Mesodermal cell (in vitro differentiated cells): ENCODE results near the gene SPATA2L.

Source experiments
- H3K27ac ChIP-seq: 2 replicates; pipeline ENCODE4 v1.7.0; 2013; ENCODE audit warnings: mild to moderate bottlenecking, low read depth, low read length, moderate library complexity; ENCODE audit not compliant: severe bottlenecking
- H3K36me3 ChIP-seq: 2 replicates; pipeline ENCODE4 v1.7.1; 2013; ENCODE audit warnings: mild to moderate bottlenecking, low read length, moderate library complexity; ENCODE audit not compliant: control insufficient read depth, insufficient read depth
- H3K4me1 ChIP-seq: one replicate; pipeline ENCODE4 v1.7.1; 2013; ENCODE audit warnings: mild to moderate bottlenecking, low read length; ENCODE audit not compliant: insufficient read depth, control insufficient read depth, poor library complexity, severe bottlenecking
- H3K4me3 ChIP-seq: 2 replicates; pipeline ENCODE4 v1.7.0; 2013; ENCODE audit warnings: low read length, control low read depth, mild to moderate bottlenecking; ENCODE audit not compliant: insufficient read depth, poor library complexity, severe bottlenecking; ENCODE audit errors: extremely low read depth
- H3K9me3 ChIP-seq: 2 replicates; pipeline ENCODE4 v1.7.1; 2013; ENCODE audit warnings: mild to moderate bottlenecking, low read length, moderate library complexity; ENCODE audit not compliant: control insufficient read depth
- WGBS, 2 experiments: methylation state at CpG; one replicate each; pipeline ENCODE4 v1.1.5; 2013; ENCODE audit warnings: missing lambda C conversion rate in 2 of 2; ENCODE audit not compliant: insufficient coverage in 2 of 2; 5-methylcytosine and 5-hydroxymethylcytosine counted together

The SPATA2L gene

DNA sequence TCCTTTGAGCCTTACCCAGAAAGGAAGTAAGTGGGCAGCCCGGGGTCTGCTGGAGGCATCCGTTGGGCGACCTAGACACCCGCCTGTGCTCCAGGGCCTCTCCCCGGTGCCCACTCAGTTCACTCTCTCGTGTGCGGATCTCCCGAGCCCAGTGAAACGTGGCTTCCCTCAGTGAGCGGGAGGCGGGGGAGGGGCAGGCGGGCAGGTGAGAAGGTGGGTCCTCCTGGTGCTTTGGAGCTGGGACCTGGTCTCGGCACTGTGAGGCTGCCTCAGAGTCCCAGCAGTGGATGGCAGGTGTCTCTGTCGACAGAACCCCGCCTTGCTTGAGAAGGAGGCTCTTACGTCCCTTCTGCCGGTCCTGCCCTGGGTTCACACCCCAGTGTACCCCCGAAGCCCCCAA, 27.8 kb upstream of the SPATA2L start:
- Histone ChIP-seq H3K4me3 (no peak overlapping the region), H3K27ac (no peak overlapping the region), H3K4me1 (no peaks in the 10 kb centered on the region), H3K9me3 (no peaks in the 10 kb centered on the region), H3K36me3 (peaks cover 90% of the 10 kb centered on the region)
- 89 to 93% methylated on average over 16 to 18 of the region's 18 CpGs for WGBS, 2 experiments

DNA sequence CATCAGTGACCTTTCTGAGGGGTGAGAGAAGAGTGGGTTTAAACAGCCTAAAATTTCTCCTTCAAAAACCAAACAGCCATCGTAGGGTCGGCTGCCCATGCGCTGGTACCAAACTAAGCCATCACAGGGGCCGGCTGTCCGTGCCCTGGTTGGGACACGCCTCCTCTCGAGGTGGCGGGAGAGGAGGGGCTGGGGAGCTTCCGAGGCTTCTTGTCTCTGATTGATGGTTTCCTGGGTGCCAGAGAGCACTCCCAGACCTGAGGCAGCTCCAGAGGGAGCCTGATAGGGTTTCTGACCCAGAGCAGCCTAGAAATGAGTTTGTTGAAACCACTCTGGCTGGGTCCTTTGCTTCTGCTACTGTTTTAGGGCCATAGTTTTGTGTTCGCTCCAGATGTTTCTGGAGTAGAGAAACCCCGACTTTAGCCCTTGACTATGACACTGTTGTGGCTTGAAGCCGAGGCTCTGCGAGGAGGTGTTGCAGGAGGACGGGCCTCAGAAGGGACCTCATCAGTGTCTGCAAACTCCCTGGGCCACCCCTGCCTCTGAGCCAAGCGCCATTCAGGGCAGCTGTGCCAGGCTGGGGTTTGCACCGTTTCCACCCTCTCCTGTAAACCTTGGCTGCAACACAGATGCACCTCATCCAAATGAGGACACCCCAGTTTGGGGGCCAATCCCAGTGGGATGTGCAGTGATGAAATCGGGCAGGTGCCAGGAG, 26.1 kb upstream of the SPATA2L start:
- H3K4me3 ChIP-seq, result no peak overlapping the region
- peaks cover 8% of the 10 kb centered on the region for H3K4me1 ChIP-seq
- 92 to 95% methylated on average over 14 to 17 of the region's 17 CpGs for WGBS, 2 experiments
- H3K27ac ChIP-seq, result no peak overlapping the region
- H3K36me3 ChIP-seq, result peaks cover 90% of the 10 kb centered on the region
- H3K9me3 ChIP-seq, result no peaks in the 10 kb centered on the region

DNA sequence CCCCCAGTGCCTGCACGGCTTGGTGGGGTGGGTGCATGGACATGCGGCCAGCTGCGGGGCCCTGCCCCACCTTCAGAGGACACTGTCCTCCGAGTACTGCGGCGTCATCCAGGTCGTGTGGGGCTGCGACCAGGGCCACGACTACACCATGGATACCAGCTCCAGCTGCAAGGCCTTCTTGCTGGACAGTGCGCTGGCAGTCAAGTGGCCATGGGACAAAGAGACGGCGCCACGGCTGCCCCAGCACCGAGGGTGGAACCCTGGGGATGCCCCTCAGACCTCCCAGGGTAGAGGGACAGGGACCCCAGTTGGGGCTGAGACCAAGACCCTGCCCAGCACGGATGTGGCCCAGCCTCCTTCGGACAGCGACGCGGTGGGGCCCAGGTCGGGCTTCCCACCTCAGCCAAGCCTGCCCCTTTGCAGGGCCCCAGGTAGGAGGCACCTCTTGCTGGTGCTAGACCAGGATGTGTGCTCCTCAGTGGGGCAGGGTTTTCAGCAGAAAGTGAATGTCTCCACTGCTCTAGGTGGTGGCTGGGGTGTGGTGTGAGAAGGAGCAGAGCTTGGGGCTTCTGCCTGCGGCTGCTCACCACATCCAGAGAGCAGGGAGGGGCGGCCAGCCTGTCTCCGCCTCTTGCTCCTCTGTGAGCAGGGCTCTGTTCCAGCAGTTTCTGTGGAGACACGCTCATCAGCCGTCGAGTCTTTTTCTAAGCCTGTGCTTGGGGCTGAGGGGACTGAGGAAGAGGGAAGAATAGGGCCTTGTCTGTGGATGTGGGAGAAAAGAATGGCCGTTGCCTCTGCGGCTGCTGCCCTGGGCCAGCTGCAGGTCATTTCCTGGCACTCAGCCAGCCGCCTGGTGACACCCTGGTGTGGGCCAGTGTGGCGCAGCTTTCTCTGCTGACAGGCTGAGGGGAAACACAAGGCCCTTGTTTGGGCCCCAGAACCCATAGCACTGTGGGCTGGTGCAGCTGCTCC, 22.1 kb upstream of the SPATA2L start:
- WGBS, 2 experiments, result 93 to 99% methylated on average over 25 to 27 of the region's 30 CpGs
- Histone ChIP-seq H3K36me3 (peaks cover 54% of the 10 kb centered on the region), H3K4me1 (peaks cover 14% of the 10 kb centered on the region), H3K27ac (no peak overlapping the region), H3K4me3 (no peak overlapping the region), H3K9me3 (no peaks in the 10 kb centered on the region)

DNA sequence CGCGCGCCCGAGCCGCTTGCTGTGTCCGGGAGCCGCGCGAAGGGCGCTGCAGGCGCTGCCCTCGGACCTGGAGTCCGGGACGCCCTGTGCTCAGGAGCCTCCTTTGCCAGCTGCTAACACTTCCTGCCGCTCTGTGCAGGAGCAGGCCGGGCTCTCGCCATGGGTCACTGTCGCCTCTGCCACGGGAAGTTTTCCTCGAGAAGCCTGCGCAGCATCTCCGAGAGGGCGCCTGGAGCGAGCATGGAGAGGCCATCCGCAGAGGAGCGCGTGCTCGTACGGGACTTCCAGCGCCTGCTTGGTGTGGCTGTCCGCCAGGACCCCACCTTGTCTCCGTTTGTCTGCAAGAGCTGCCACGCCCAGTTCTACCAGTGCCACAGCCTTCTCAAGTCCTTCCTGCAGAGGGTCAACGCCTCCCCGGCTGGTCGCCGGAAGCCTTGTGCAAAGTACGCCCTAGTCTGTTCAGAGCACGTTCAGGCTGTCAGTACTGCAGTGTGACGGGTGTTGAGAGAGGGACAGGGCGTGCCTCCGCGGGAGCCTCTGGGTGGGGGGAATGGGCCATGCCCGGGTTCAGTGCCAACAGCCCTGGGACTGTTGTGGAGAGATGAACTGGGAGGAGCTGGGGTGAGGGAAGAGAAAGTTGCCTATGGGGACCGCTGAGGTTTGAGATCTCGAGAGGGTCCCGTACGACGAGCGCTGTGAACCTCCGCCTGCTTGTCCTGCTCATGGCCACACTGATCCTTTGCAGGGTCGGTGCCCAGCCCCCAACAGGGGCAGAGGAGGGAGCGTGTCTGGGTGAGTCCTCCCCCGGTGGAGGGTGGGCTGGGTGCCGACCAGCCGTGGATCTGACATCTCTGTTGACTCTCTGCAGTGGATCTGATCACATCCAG, 21.1 kb upstream of the SPATA2L start:
- Histone ChIP-seq H3K27ac (no peak overlapping the region), H3K36me3 (peaks cover 46% of the 10 kb centered on the region), H3K9me3 (no peaks in the 10 kb centered on the region), H3K4me3 (peak overlapping the region; percentile 69), H3K4me1 (peaks cover 14% of the 10 kb centered on the region)
- WGBS, 2 experiments, result 53 to 54% methylated on average over 52 to 56 of the region's 56 CpGs

DNA sequence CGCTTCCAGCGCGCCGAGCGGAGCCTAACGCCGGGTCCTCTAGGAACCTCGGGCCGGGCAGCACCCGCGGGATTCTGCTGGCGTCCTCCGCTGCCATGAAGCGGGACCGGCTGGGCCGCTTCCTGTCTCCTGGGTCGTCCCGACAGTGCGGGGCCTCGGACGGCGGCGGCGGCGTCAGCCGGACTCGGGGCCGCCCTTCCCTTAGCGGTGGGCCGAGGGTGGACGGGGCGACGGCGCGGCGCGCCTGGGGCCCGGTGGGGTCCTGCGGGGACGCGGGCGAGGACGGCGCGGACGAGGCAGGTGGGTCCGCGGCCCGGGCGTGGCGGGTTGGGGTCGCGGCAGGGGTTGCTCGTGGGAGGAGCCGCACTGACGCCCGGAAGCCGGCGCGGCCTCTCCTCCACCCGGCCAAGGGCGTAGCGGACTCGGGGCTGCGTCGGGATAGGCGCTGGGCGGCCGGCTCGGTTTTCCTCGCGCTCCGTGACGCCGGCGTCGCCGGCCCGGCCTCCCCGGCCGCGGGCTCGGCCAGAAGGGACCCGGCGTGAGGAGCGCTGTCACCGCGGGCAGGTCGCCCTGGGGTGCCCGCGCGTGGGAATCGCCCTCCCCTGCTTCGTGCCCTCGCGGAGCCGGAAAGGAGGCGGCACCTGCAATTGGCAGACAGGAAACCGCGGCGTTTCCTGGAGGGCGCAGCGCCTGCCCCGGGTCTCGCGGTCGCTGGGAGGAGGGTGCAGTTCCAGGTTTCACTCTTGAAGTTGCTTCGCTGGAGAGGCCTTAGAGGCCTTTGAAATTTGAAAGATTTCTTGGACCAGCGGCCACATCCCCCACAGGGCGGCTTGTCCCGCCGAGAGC, 20.3 kb upstream of the SPATA2L start:
- peak overlapping the region; percentile 78 for H3K27ac ChIP-seq

DNA sequence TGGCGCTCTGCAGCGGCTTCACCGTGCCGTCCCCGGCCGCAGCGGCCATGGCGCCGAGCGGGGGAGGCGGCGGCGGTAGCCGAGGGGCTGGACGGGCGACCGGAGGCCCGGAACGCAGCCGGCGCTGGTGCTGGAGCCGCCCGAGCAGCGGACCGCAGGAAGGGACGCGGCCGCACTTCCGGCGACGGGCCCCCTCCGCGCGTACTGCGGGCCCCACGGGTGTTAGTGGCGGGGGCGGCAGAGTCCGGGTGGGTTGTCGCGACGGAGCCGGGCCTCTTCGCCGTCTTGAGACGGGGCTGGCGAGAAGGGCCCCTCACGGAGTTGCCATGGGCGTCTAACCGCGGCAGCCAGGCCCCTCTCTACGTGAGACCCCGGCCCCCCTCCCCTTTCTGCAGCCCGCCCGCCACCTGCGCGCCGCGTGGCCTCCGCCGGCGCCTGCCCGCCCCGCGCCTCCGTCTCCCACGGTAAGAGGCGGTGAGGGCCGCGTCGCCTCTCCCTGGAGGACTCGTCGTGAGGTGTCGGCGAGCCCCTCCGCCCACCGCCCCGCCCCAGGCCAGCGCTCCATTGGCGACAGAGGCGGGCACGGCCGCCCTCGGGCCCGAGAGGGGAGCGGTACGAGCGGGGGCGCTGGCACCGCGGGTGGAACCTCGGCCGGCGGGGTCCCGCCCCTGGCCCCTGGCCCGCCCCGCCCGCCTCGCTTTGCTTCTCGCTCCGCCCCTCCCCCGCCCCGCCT, 19.5 kb upstream of the SPATA2L start, which contains the start of the genes VPS9D1 and ZNF276:
Gene VPS9D1, minus strand, starts transcription at position 86 of the 733 bp plus-strand sequence. Its CDS starts 37 bp downstream, at position 49.
Gene ZNF276, plus strand, starts transcription at position 725 of the 733 bp plus-strand sequence. CDS start 104 bp downstream, outside the sequence.
- peak within 1 kb of the TSS; percentile 69 for H3K4me3 ChIP-seq
- WGBS, 2 experiments, result 0 to 1% methylated on average over 67 to 77 of the region's 103 CpGs
- H3K36me3 ChIP-seq, result peaks cover 33% of the 10 kb centered on the region
- peak within 1 kb of the TSS; percentile 78 for H3K27ac ChIP-seq
- peaks cover 14% of the 10 kb centered on the region for H3K4me1 ChIP-seq
- no peaks in the 10 kb centered on the region for H3K9me3 ChIP-seq

More for the DNA sequence above, 20.3 kb upstream of the SPATA2L start:
- Histone ChIP-seq H3K36me3 (peaks cover 38% of the 10 kb centered on the region), H3K9me3 (no peaks in the 10 kb centered on the region), H3K4me3 (peak overlapping the region; percentile 69), H3K4me1 (peaks cover 14% of the 10 kb centered on the region)
- 0 to 1% methylated on average over 82 to 100 of the region's 112 CpGs for WGBS, 2 experiments

DNA sequence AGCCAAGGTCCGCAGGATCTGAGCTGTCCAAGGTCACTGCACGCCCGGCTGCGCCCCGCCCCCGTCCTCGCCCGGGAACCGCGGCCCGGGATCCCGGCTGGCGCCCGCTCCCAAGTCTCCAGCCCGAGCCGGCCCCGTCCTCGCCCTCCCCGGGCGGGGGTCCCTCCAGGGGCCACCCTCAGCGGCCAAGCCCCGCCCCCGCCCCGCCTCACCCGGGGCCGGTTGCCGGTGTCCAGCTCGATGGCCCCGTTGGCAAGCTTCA, 19.0 kb upstream of the SPATA2L start:
- H3K36me3 ChIP-seq, result peaks cover 28% of the 10 kb centered on the region
- peak overlapping the region; percentile 78 for H3K27ac ChIP-seq
- peak overlapping the region; percentile 69 for H3K4me3 ChIP-seq
- 0% methylated on average over 15 to 26 of the region's 29 CpGs for WGBS, 2 experiments
- no peaks in the 10 kb centered on the region for H3K9me3 ChIP-seq
- peaks cover 14% of the 10 kb centered on the region for H3K4me1 ChIP-seq

DNA sequence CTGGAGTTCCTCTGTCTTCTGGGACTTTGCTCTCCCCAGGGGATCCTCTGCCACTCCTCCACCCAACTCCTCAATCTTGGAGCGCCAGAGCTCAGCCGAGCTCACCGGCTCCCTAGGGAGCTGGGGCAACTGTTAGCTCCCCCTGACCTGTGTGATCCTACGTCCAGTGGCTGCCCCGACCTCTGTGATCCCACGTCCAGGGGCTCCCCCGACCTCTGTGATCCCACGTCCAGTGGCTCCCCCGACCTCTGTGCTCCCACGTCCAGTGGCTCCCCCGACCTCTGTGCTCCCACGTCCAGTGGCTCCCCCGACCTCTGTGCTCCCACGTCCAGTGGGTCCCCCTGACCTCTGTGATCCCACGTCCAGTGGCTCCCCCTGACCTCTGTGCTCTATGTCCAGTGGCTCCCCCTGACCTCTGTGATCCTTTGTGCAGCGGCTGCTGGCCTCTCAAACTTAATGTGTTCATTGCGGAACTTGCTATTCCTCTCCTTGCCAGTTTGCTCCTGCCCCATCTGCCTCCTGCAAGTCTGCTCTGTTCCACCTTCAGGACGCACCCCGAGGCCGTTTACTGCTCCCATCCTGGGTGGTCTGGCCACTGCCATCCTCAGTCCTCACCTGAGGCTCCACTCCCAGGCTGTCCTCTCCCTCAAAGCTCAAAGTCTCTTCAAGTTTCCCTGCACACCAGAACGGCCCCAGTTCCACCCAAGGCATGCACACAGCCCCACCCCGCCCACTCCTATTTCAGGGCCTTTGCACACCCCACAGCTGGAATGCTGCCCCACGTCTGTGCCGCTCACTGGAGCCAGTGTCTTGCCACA, 16.4 kb upstream of the SPATA2L start:
- peaks cover 4% of the 10 kb centered on the region for H3K36me3 ChIP-seq
- peaks cover 9% of the 10 kb centered on the region for H3K4me1 ChIP-seq
- H3K9me3 ChIP-seq, result no peaks in the 10 kb centered on the region
- 94 to 95% methylated on average over 18 to 24 of the region's 24 CpGs for WGBS, 2 experiments
- H3K4me3 ChIP-seq, result no peak overlapping the region
- H3K27ac ChIP-seq, result no peak overlapping the region
